NB4 (cell line): Measurements from ENCODE around the gene SQOR.

Experiments used
- CTCF ChIP-seq: IDR thresholded peaks from one replicate; pipeline ENCODE4 v1.5.1; 2012; ENCODE audit warnings: low read depth, low read length
- MYC ChIP-seq: IDR thresholded peaks from 2 replicates; pipeline ENCODE4 v1.6.1; 2011; ENCODE audit warnings: low read depth, low read length
- POLR2A ChIP-seq: IDR thresholded peaks from 2 replicates; pipeline ENCODE4 v1.6.1; 2011; ENCODE audit warnings: mild to moderate bottlenecking; ENCODE audit not compliant: insufficient read length; ENCODE audit errors: extremely low read depth

DNA sequence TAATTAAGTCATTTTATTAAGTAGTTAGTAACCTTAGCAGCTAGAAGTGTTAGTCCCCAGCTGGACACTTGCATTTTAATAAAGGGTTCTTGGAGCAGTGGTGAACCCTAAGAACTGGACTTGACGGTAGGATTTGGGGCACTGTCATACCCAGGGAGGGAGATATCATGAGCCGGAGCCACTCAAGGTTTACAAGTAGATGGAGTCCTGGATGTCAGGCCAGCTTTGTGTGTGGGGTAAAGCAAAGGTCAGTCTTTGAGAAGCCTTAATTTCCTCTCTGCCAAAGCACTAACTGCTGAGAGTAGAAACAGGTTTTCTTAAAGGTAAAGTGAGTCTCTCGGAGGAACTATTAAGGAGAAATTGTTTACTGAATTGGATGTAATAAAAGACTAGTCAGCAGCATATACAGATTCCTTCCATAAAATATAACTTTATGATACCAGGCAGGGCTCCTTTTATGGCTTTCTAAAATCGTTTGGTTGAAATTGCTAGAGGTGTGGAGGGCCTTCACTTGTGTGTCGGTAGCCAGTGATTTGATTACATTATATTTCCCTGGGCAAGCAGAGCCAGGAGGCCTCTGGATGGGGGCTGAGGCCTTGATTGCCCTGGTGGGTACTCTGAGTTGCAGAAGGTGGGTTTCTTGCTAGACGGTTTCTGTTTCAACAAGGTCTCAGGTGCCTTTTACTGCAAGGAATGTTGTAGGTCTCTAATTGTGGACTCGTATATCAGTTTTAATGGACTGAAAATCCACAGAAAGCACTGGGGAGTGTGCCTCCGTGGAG is 23.1 kb downstream of the SQOR start:
- TF ChIP-seq CTCF, result no peak
- no peak for TF ChIP-seq POLR2A
- no peak for TF ChIP-seq MYC
